GM12878 (cell line): ENCODE measurements around the gene ITLN1. TPM values are rescaled to one million over a fixed set of nuclear protein-coding genes. Genes with fewer than 3 reads are reported as not detected.

Experiments used
- KLF5 ChIP-seq: fragments of 450-650 bp; IDR thresholded peaks from 2 replicates; pipeline ENCODE4 v1.6.1; 2014; ENCODE audit warnings: mild to moderate bottlenecking; ENCODE audit not compliant: partially characterized antibody
- RUNX3 ChIP-seq: IDR thresholded peaks from 2 replicates; pipeline ENCODE4 v1.6.1; 2012; ENCODE audit warnings: low read length, inconsistent platforms
- SIN3A ChIP-seq: IDR thresholded peaks from 2 replicates; pipeline ENCODE4 v1.6.1; 2012; ENCODE audit warnings: low read depth, low read length, improper control_type of control experiment
- SKIL ChIP-seq: fragments of 450-650 bp; IDR thresholded peaks from 2 replicates; pipeline ENCODE4 v1.6.1; 2017; ENCODE audit warnings: mild to moderate bottlenecking, low read depth, inconsistent platforms; ENCODE audit not compliant: poor library complexity, severe bottlenecking
- SMC3 ChIP-seq: IDR thresholded peaks from 2 replicates; pipeline ENCODE4 v1.6.1; 2011; ENCODE audit warnings: low read length, improper control_type of control experiment, borderline replicate concordance
- TCF7 ChIP-seq: IDR thresholded peaks from 2 replicates; pipeline ENCODE4 v1.6.1; 2014; ENCODE audit warnings: antibody characterized with exemption, borderline replicate concordance
- ZNF687 ChIP-seq: fragments of 450-650 bp; IDR thresholded peaks from 2 replicates; pipeline ENCODE4 v1.6.1; 2017; ENCODE audit warnings: mild to moderate bottlenecking, moderate library complexity
- polyA plus RNA-seq, 11 experiments: library from polyadenylated mRNA; depleted of rRNA in 4 of 11; unstranded in 6 of 11; stranded (reverse) in 5 of 11; fragments of >200 nt; fragmentation: Nextera tagmentation in 4 of 11; fragmentation: Illumina TruSeq in 1 of 11; extraction: Ambion mirVana in 4 of 11; extraction: Trizol in 1 of 11; gene quantifications; 1 replicate in 1 of 11; 2 replicates in 10 of 11; pipeline versions ENCODE4 v1.2.1 to v1.2.3, GENCODE V29; 2011 to 2016; ENCODE audit warnings: inconsistent platforms in 2 of 11, missing spikeins in 2 of 11, low read depth in 1 of 11
- total RNA-seq, 4 experiments: library from RNA; depleted of rRNA in 3 of 4; stranded (reverse); fragments of >200 nt in 3 of 4; fragmentation: Illumina TruSeq in 1 of 4; extraction: Trizol in 1 of 4; gene quantifications; 2 replicates each; pipeline versions ENCODE4 v1.2.1 to v1.2.3, GENCODE V29; 2013 to 2021

ITLN1 gene
- total and polyA plus RNA-seq, 10 of the 15 experiments (the other 5 are each of a cell fraction or from before 2014, with no cell fraction given): not detected

DNA sequence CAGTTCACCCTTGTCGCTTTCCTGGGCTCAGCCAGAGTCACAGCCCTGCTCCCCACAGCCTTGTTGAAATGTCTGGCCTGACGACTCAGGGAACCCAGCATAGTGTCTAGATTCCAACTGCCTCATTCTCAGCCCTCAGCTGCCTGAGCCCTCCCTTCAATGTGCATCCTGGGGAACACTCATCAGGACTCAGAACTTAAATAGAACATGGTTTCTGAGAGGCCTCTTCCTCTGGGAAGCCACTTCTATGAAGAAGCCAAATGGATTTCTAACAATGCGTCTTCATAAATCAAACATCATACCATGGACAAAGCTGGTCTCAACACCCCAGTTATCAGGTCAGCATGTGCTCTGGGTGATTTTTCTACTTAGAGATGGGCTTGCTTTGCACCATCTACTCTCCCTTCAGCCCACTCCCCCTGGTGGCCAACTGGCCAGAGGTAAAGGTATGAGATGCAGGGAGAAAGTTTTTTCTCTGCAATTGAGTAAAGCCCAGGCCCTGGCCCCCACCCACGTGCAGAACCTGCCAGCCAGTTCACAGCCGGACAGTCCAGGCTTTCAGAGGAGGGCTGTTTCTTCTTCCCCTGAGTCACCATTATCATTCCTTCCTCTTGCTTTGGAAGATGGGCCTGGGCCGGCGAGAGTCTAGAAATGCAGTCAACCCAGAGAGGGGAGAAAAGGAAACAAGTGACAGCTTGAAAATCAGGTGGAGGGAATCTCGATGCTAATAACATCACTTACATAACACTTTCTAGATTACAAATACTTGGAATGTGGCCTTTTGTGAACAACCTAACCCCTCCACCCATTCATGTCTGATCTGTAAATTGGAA, 54.4 kb downstream of the ITLN1 start (continued):
- no peak for TF ChIP-seq SKIL
- no peak for TF ChIP-seq KLF5
- peak; percentile 78 for TF ChIP-seq ZNF687
- no peak for TF ChIP-seq TCF7
- 0 out of 2 replicates have a peak, but pooled peaks have one; percentile 13 for TF ChIP-seq RUNX3
- TF ChIP-seq SIN3A: no peak
- TF ChIP-seq SMC3: peak; percentile 95
